NK-92 treated with Interleukin-12 subunit alpha and Interleukin-12 subunit beta, amount 100 ng/mL, for 24 hours (cell line): ENCODE data around the gene NWD2.

ENCODE experiments used
- DNase-seq: peaks from one replicate; lab custom pipeline; 2025; lab: John Stamatoyannopoulos, UW

The NWD2 gene

GRCh38 chr4:37438564-37439279 is 194.2 kb downstream of the NWD2 start:
- no peak for DNase-seq

DNA sequence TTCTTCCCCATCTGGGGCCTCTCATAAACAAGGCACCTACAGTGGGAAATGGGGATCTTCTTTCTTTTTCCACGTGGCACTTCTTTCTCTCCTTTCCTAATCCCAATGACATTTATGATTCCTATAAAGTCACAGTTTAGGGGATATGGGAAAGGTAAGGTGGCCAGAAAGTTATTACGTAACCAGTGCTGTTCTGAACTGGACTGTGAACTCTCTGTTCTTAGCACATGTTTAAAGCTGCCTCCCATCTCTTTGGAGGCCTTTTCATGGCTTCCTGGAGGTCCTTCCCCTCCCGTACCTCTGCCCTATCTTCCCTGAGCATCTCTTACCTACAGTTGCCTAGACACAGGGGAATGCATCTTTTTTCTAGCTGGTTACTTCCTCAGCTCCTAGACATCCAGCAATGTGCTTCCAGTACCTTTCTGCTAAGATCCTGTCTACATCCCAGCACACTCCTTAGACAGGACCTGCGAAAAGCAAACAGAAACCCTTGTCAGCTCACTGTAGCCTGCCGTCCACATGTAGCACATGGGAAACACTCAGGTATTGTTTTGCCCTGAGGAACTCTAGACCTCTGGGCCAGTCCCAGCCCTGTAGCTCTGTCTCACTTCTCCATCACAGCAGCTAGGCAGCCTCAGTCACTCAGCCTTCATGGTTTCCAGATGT is 195.4 kb downstream of the NWD2 start:
- no peak for DNase-seq

DNA sequence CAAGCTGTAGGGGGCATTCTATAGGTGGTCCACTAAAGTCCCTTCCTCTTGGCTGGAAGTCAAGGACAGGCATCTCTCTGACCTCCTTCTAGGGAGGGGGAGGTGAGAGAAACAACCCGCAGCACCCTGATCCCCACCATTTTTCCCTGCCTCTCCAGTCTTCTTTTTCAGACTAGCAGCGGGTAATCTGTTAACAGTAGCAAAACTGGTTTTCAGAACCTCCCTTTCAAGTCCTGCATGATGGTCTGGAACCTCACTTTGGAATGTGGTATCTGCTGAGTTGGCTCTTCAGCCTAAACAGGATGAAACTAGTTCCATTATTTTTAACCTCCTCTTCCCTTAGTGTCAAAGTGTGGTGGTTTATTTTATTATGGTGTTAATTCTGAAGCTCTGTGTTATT is 196.0 kb downstream of the NWD2 start:
- DNase-seq = no peak

DNA sequence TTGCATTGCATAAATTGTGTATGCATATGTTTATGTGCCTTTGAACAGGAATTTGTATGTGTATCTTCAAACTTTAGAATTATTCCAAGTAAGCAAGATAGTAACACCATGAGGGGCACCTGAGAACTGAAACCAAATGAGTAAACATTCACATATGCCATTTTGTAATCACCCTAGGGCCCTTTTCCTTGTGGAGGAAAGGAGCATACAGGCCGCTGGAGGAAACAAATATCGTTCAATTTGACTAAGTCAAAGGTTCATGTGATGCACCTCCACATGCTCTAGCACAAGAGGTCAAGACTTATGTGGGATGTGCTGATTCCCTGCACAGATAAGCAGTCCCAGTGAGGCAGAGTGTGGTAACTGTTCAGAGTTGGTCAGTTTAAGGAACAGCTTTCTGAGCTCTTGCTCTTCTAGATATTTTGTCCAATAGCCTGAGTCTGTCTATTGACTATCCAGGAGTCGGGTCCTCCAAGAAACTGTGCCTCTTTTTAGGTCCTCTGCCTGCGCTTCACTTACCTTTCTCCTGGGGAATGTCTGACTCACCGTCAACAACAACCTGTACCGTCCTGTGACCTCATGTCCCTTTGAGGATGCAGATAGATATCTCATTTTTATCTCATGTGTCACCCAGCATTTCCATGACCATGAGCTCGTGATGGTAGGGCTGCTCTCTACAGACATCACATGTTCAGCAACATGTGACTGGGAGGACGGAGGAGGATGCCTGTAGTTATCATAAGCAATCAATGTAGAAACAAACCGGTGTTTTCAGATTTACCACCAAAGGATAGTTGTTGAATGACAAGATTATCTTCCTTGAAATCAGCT is 196.9 kb downstream of the NWD2 start:
- DNase-seq = no peak

- DNase-seq = no peak
Observed at GRCh38 chr4:37442062-37442323, 197.4 kb downstream of the NWD2 start.

DNA sequence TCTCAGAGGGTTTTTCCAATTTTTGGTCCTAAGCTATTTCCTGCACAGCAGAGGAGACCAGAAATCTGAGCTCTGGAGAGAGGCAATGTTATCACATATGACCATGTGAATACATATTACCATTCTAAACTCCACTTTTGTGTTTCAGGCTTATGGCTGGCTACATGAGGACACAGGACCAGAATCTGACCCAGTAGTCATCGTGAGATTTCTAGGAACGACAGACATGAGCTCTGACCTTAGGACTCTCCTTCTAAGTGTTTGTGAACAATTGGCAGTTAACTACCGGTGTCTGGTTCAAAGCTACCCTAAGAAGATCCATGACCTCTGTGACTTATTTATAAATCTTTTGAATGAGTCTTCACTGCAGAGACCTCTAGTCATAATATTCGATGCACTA is 198.6 kb downstream of the NWD2 start:
- no peak for DNase-seq

GRCh38 chr4:37445023-37445422 is 200.5 kb downstream of the NWD2 start:
- DNase-seq = no peak

DNA sequence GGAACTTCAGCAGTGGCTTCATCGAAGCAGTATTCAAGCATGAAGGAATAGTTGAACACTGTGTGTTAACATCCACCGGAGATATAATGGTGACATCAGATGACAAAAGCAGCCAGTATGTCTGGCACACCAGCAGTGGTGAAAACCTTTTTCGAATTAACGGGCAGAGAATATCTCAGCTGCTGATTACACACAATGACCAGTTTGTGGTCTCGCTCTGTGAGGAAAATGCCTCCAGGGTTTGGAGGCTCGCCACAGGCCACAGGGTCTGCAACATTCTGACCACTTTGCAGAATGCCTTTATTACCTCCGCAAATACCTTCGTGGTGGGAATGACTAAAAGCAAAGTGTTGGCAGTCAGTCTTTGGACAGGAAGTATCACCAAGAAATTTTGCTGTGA is 201.5 kb downstream of the NWD2 start:
- DNase-seq = no peak

- DNase-seq = no peak
Observed at GRCh38 chr4:37447886-37448285, 203.3 kb downstream of the NWD2 start.

DNA sequence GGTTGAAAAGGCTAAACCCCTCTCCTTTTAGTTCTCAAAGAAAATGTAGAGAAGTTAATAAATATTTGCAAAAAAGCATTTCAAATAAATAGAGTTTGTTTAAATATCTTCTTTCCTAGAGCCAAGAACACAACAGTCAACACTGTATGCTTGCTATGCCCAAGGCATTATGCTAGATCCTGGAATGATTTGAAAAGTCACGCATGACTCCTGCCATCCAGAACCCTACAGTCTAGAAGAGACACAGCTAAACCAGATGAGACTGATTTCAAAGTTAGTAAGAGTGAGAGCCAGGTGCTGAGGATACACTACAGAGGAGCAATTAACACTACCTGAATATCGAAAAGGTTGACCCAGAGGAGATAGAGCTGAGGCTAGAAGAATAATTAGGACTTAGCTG is 205.8 kb downstream of the NWD2 start:
- no peak for DNase-seq

DNA sequence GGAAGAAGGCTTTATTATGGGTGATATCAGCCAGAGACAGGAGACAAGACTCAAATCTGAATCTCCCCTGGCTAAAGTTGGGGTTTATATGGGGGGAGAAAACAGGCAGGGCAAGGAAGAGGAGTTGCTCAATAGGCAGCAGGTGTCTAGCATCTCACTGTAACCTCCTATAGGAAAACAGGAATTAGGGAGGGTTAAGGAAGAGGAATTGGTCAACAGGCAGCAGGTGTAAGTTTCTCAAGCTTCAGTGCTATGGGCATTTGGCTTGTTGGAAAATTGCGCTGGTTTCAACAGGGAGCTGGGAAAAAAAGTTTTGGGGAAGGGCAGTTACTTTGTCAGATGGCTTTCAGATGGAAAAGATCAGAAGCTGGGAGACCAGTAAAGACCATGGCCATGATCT is 206.4 kb downstream of the NWD2 start:
- DNase-seq = no peak

- DNase-seq = no peak
Observed at GRCh38 chr4:37451656-37452055, 207.1 kb downstream of the NWD2 start.

GRCh38 chr4:37452952-37453280 is 208.4 kb downstream of the NWD2 start:
- no peak for DNase-seq

DNA sequence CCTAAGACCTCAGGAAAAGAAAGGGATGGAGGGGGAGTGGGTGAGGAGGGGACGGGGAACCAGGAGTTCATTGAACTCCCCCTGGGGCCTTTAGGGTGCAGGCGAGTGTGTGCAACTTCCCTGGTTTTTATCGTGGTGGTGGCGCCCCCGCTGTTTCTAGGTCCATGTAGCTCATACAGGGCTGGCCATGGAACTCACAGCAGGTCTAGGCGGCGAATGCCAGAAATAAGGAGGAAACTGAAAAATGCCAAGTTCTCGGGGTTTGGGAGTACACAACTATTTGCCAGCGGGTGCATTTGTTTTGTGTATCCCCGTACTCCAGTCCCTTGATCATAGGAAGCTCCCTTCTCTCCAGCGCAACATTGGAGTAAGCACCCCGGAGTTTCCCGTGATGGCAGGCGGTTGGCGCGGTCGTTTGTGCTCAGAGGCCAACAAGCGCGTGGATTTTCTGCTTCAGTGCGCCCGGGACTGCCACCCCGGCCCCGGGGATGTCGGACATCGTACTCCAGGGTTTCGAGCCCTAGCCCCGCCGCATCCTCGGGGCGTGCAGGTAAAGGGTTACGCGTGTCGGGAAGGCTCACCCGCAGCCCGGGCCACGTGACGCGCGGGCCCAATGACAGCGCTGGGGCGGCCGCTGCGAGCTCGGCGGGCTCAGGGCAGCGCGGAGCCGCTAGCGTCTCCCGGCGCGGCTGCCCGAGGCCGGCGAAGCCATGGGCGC is 208.9 kb downstream of the NWD2 start:
- DNase-seq = no peak

GRCh38 chr4:37453999-37454800 is 209.7 kb downstream of the NWD2 start:
- no peak for DNase-seq

DNA sequence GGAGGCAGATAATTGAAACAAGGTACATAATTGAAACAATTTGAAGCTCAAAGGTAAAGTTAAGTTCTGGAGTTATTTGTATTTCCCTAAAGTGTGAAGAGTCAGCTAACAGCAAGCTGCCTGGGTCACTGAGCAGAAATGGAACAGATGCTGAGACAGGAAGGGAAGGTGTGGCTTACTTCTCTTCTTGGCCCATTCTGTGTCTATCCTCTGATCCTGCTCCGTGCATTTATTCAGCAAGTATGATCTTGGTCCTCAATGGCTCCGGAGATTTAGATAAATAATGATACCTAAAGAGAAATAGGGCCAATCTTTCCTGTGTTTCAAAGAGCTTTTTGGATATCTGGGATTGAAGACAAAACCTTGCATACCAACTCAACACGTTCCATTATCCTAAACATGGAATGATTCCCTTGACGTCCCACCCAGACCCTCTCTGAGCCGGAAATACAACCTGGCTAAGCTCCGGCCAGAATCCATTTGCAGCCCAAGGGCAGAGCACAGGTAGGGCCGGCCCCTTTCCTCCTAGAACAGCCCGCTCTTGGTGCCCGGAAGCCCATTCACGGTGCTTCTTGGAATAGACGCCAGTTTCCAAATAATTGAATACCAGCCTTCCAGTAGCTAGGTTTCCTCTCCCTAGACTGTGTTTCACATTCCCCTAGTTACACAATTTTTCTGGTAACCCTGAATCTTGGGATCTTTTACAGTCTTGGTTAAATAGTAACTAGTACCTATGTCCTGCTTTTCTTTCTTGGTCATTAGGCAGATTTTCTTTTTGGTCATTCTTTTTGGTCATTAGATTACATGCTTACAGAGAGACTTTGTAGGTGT is 211.0 kb downstream of the NWD2 start:
- DNase-seq = no peak

- no peak for DNase-seq
Observed at GRCh38 chr4:37461801-37462200, 217.3 kb downstream of the NWD2 start.

GRCh38 chr4:37463033-37463856 is 218.7 kb downstream of the NWD2 start:
- DNase-seq = no peak

GRCh38 chr4:37464373-37465128 is 220.0 kb downstream of the NWD2 start:
- DNase-seq = no peak
